B cell (primary cell): ENCODE results near the gene GNL3. TPM values are rescaled to one million over a fixed set of nuclear protein-coding genes. Genes with fewer than 3 reads are reported as not detected.

Experiments
- ATAC-seq: fragments of 200-7000 bp; cut with Tn5 transposase; one replicate; pipeline ENCODE4 v1.10.0; 2021; ENCODE audit warnings: low read depth, mild to moderate bottlenecking, moderate number of reproducible peaks, moderate library complexity
- CTCF ChIA-PET: fragments of 350-600 bp; sonication (Branson Sonifier 250); formaldehyde crosslinking; loops from one replicate; lab custom pipeline; 2021; ENCODE audit warnings: antibody characterized with exemption, inconsistent platforms; lab: Charles Lee
- POLR2A ChIA-PET: fragments of 350-600 bp; sonication (Branson Sonifier 250); formaldehyde crosslinking; loops from one replicate; lab custom pipeline; 2021; ENCODE audit warnings: antibody characterized with exemption; lab: Charles Lee
- DNase-seq: peaks from one replicate; pipeline ENCODE4 v3.0.0; 2013
- H2AFZ ChIP-seq: 2 replicates; pipeline ENCODE4 v1.6.1; 2012; ENCODE audit warnings: mild to moderate bottlenecking, low read depth, low read length; ENCODE audit not compliant: insufficient read depth, poor library complexity, severe bottlenecking
- H3K27ac ChIP-seq, 2 donors: 1 replicate in 1 of 2; 2 replicates in 1 of 2; pipeline ENCODE4 v1.5.1; 2012 to 2013; ENCODE audit warnings: low read length in 2 of 2, mild to moderate bottlenecking in 2 of 2, moderate library complexity in 1 of 2
- H3K27me3 ChIP-seq, 4 experiments: fragments of 200-600 bp in 1 of 4; sonication (generic) in 1 of 4; replicated peaks in 1 of 4; 1 replicate in 2 of 4; 2 replicates in 2 of 4; pipeline versions ENCODE4 v1.6.1 to v1.7.0; 2013 to 2016; ENCODE audit warnings: low read length in 3 of 4, mild to moderate bottlenecking in 2 of 4, mixed read lengths in 1 of 4, moderate library complexity in 1 of 4; ENCODE audit not compliant: insufficient read depth in 4 of 4, control insufficient read depth in 3 of 4; ENCODE audit errors: control extremely low read depth in 1 of 4
- H3K36me3 ChIP-seq, 2 experiments: replicated peaks in 1 of 2; 1 replicate in 1 of 2; 2 replicates in 1 of 2; pipeline versions ENCODE4 v1.6.1 to v1.7.1; 2013; ENCODE audit warnings: low read length in 1 of 2; ENCODE audit not compliant: insufficient read depth in 2 of 2, control insufficient read depth in 1 of 2; ENCODE audit errors: control extremely low read depth in 1 of 2, extremely low read depth in 1 of 2
- H3K4me1 ChIP-seq, 2 donors: fragments of 200-600 bp in 1 of 2; sonication (generic) in 1 of 2; 1 replicate in 1 of 2; 2 replicates in 1 of 2; pipeline versions ENCODE4 v1.5.1 to v1.6.1; 2013 to 2017; ENCODE audit warnings: low read length in 2 of 2; ENCODE audit not compliant: control insufficient read depth in 2 of 2, insufficient read depth in 2 of 2
- H3K4me2 ChIP-seq: replicated peaks from 2 replicates; pipeline ENCODE3; 2012; ENCODE audit warnings: mild to moderate bottlenecking, low read depth, low read length; ENCODE audit not compliant: poor library complexity, severe bottlenecking
- H3K4me3 ChIP-seq, 5 experiments: fragments of 200-600 bp in 1 of 5; sonication (generic) in 1 of 5; 1 replicate in 3 of 5; 2 replicates in 2 of 5; pipeline versions ENCODE4 v1.5.1 to v1.7.0; 2011 to 2016; ENCODE audit warnings: low read length in 4 of 5, mild to moderate bottlenecking in 4 of 5, low read depth in 2 of 5, control low read depth in 1 of 5, moderate library complexity in 1 of 5; ENCODE audit not compliant: insufficient read depth in 1 of 5; ENCODE audit errors: control extremely low read depth in 1 of 5, extremely low read depth in 1 of 5
- H3K79me2 ChIP-seq: fragments of 200-600 bp; sonication (generic); one replicate; pipeline ENCODE4 v1.6.0; 2016; ENCODE audit warnings: low read length; ENCODE audit not compliant: control insufficient read depth, insufficient read depth
- H3K9ac ChIP-seq: fragments of 200-600 bp; sonication (generic); 2 replicates; pipeline ENCODE4 v1.6.1; 2017; ENCODE audit warnings: mild to moderate bottlenecking, low read length, moderate library complexity
- H3K9me3 ChIP-seq, 3 donors: one replicate each; pipeline versions ENCODE4 v1.6.1 to v1.7.1; 2013; ENCODE audit warnings: low read length in 2 of 3; ENCODE audit not compliant: control insufficient read depth in 2 of 3, insufficient read depth in 1 of 3; ENCODE audit errors: control extremely low read depth in 1 of 3
- H4K20me1 ChIP-seq: 2 replicates; pipeline ENCODE4 v1.6.0; 2012; ENCODE audit warnings: mild to moderate bottlenecking, low read length; ENCODE audit not compliant: insufficient read depth, control insufficient read depth, poor library complexity, severe bottlenecking
- H3K27ac Mint-ChIP-seq: one replicate; pipeline ENCODE4 v1.8.0; 2021; ENCODE audit warnings: mixed read lengths
- H3K27me3 Mint-ChIP-seq: one replicate; pipeline ENCODE4 v1.8.0; 2021; ENCODE audit warnings: mixed read lengths
- H3K4me1 Mint-ChIP-seq: one replicate; pipeline ENCODE4 v1.8.0; 2021; ENCODE audit warnings: mixed read lengths
- H3K4me3 Mint-ChIP-seq: one replicate; pipeline ENCODE4 v1.8.0; 2021; ENCODE audit warnings: mixed read lengths
- H3K9me3 Mint-ChIP-seq: one replicate; pipeline ENCODE4 v1.8.0; 2022; ENCODE audit warnings: mixed read lengths; ENCODE audit not compliant: insufficient read depth
- EZH2 ChIP-seq: IDR thresholded peaks from 2 replicates; pipeline ENCODE4 v1.6.1; 2012; ENCODE audit warnings: borderline replicate concordance, low read depth, mild to moderate bottlenecking, moderate library complexity, low read length; ENCODE audit not compliant: insufficient read depth, poor library complexity, severe bottlenecking
- WGBS: methylation state at CpG from one replicate; pipeline ENCODE4 v1.1.5; 2013; ENCODE audit warnings: missing lambda C conversion rate; ENCODE audit not compliant: insufficient coverage; 5-methylcytosine and 5-hydroxymethylcytosine counted together
- intact Hi-C: fragments of 100-400 bp; cut with micrococcal nuclease; formaldehyde crosslinking; loops from one replicate; pipeline ENCODE4 v1.10.0; 2022
- polyA plus RNA-seq: library from polyadenylated mRNA; depleted of rRNA; stranded (reverse); fragments of >200 nt; gene quantifications from 2 replicates; pipeline ENCODE4 v1.2.3, GENCODE V29; 2012
- total RNA-seq, 2 donors: library from RNA; stranded (reverse); fragments of 120-200 nt in 1 of 2; gene quantifications; 1 replicate in 1 of 2; 2 replicates in 1 of 2; pipeline versions ENCODE4 v1.2.3 to v1.2.4, GENCODE V29; 2013 to 2022
- TF ChIP-seq, protein P1 (sequence below): fragments of 200-600 bp; IDR thresholded peaks from one replicate; pipeline ENCODE4 v1.8.0; 2022; ENCODE audit warnings: antibody characterized with exemption, mild to moderate bottlenecking

Gene GNL3
- total and polyA plus RNA-seq, 2 donors (not counting 1 experiment from before 2014, with no cell fraction given): 32.6 to 68.5 TPM

DNA sequence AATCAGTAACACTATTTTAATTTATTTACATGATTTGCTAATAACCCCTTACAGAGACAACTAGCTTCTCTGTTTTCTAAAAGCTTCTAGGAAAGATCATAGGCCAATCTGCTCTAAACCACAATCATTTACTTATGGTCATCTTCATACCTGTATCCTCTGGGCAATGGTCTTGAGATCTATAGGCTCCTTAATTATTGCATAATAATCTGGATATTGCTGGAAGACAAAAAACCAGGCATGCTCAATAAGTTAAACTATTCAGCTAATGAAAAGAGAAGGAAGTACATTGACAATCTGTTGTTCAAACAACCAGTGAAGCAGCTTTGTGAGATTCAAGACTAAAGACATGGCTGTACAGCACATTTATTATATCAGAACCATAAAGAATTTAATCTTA, 34.2 kb upstream of the GNL3 start:
- no peaks in the 10 kb centered on the region for H3K27me3 ChIP-seq
- H3K79me2 ChIP-seq: no peaks in the 10 kb centered on the region
- no peaks in the 10 kb centered on the region for H3K4me1 ChIP-seq
- H3K4me3 ChIP-seq: no peak overlapping the region
- no peak overlapping the region for H3K27ac ChIP-seq
- Mint-ChIP-seq H3K9me3 (no peaks in the 10 kb centered on the region), H3K4me1 (no peaks in the 10 kb centered on the region), H3K27me3 (no peaks in the 10 kb centered on the region), H3K4me3 (no peak overlapping the region), H3K27ac (no peak overlapping the region)
- no peak overlapping the region for H2AFZ ChIP-seq
- ChIA-PET CTCF (no interaction called here), POLR2A (no interaction called here)
- no peak overlapping the region for H3K9ac ChIP-seq
- H4K20me1 ChIP-seq: no peaks in the 10 kb centered on the region
- DNase-seq (no peak), ATAC-seq (no peak)
- no peak for TF ChIP-seq EZH2
- TF ChIP-seq, protein P1, sequence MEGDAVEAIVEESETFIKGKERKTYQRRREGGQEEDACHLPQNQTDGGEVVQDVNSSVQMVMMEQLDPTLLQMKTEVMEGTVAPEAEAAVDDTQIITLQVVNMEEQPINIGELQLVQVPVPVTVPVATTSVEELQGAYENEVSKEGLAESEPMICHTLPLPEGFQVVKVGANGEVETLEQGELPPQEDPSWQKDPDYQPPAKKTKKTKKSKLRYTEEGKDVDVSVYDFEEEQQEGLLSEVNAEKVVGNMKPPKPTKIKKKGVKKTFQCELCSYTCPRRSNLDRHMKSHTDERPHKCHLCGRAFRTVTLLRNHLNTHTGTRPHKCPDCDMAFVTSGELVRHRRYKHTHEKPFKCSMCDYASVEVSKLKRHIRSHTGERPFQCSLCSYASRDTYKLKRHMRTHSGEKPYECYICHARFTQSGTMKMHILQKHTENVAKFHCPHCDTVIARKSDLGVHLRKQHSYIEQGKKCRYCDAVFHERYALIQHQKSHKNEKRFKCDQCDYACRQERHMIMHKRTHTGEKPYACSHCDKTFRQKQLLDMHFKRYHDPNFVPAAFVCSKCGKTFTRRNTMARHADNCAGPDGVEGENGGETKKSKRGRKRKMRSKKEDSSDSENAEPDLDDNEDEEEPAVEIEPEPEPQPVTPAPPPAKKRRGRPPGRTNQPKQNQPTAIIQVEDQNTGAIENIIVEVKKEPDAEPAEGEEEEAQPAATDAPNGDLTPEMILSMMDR: no peak
- intact Hi-C loops: no loop called here
- peaks cover 30 to 66% of the 10 kb centered on the region in 2 experiments for H3K36me3 ChIP-seq
- no peak overlapping the region for H3K4me2 ChIP-seq
- H3K9me3 ChIP-seq: no peaks in the 10 kb centered on the region

DNA sequence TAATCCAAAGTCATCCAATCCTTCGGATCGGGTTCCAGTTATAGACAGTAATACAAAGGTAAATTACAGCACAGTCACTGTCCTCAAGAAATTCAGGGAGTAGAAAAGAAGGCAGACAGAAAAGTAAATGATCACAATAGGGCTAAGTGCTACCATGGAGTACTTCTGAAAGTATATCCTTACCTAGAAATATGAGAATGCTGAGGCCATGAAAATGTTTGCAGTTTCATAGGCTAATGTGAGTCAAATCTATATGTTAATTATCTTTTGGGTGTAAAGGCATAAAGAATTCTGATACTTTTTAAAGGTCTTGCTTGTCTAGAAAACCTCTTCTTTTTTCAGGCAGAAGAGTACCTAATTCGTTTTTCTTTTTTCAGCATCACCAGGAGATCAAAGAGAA, 29.9 kb upstream of the GNL3 start:
- no peak overlapping the region for H3K27ac ChIP-seq
- no CpG with 5 or more reads among the region's 3 CpGs for WGBS
- TF ChIP-seq EZH2: no peak
- TF ChIP-seq, protein P1: no peak
- no peak for ATAC-seq
- Mint-ChIP-seq H3K9me3 (no peaks in the 10 kb centered on the region), H3K27me3 (no peaks in the 10 kb centered on the region), H3K4me3 (no peak overlapping the region), H3K27ac (no peak overlapping the region), H3K4me1 (no peaks in the 10 kb centered on the region)
- H3K36me3 ChIP-seq: peaks cover 24 to 67% of the 10 kb centered on the region in 2 experiments
- no peaks in the 10 kb centered on the region for H4K20me1 ChIP-seq
- CTCF ChIA-PET: no interaction called here
- intact Hi-C loops: no loop called here
- no peaks in the 10 kb centered on the region for H3K27me3 ChIP-seq
- no peak overlapping the region for H3K4me2 ChIP-seq
- no peaks in the 10 kb centered on the region for H3K4me1 ChIP-seq
- H3K4me3 ChIP-seq: no peak overlapping the region
- H2AFZ ChIP-seq: no peak overlapping the region
- no peak for DNase-seq
- POLR2A ChIA-PET: no interaction called here
- H3K79me2 ChIP-seq: peaks cover 1% of the 10 kb centered on the region
- H3K9ac ChIP-seq: no peak overlapping the region
- H3K9me3 ChIP-seq: no peaks in the 10 kb centered on the region
